Measurements from ENCODE around the gene KLHL42. TPM values are rescaled to one million over a fixed set of nuclear protein-coding genes. Genes with fewer than 3 reads are reported as not detected.
"Not testable (repeated sequence)": the region's sequence is repeated elsewhere in the genome, so short reads cannot be mapped to it uniquely, and the experiment has no call there.

The KLHL42 gene
- total and polyA plus RNA-seq, 2 of the 8 experiments (the other 6 are each of a cell fraction or from before 2014, with no cell fraction given) = 13.6 to 21.6 TPM

GRCh38 chr12:27733791-27734190 is 46.2 kb upstream of the KLHL42 start (continued):
- TF ChIP-seq ASH2L (IDR thresholded peaks at IDR 0.05; ENCODE audit: low read length) (no peak), POLR2A (IDR thresholded peaks at IDR 0.05; ENCODE audit: control extremely low read depth in 1 of 2, low read depth in 2 of 2, low read length in 2 of 2) (no peak), ATF3 (IDR thresholded peaks at IDR 0.05; ENCODE audit: insufficient read depth, low read depth, low read length) (no peak), PHF8 (conservative IDR thresholded peaks at IDR 0.05; ENCODE audit: low read depth, low read length) (no peak)

- CTCF ChIA-PET (ENCODE audit: partially characterized antibody) = interaction anchor here (1.0 to 2.9 kb wide), 10 partner anchors 12 to 1206 kb away, joined by 3 to 15 read pairs (median 4); no protein-coding TSS in a partner anchor
- H3K18ac ChIP-seq (ENCODE audit: extremely low read depth, low read length); H2BK5ac ChIP-seq (ENCODE audit: low read depth, low read length); H3K4me2 ChIP-seq (ENCODE audit: insufficient read depth in 1 of 2, low read depth in 2 of 2, low read length in 2 of 2); H3K9ac ChIP-seq (replicated peaks in 1 of 4; ENCODE audit: extremely low read depth in 1 of 4, low read depth in 3 of 4, low read length in 3 of 4); H3K9me3 ChIP-seq (ENCODE audit: insufficient read depth in 2 of 2, low read depth in 1 of 2, low read length in 1 of 2); H2BK20ac ChIP-seq (ENCODE audit: low read length); H3K27me3 ChIP-seq (replicated peaks in 1 of 4; ENCODE audit: control insufficient read depth in 3 of 4, extremely low read depth in 1 of 4, insufficient read depth in 3 of 4, low read length in 3 of 4); FAIRE-seq; H3K14ac ChIP-seq (ENCODE audit: insufficient read length); H3K79me2 ChIP-seq (ENCODE audit: control insufficient read depth in 1 of 2, insufficient read depth in 2 of 2, low read length in 2 of 2); H3K79me1 ChIP-seq (ENCODE audit: low read depth, low read length); H3K23ac ChIP-seq (ENCODE audit: insufficient read length); H3K23me2 ChIP-seq (ENCODE audit: low read depth, low read length); H3K27ac ChIP-seq (ENCODE audit: low read depth, low read length); H2AFZ ChIP-seq (ENCODE audit: low read length); H3K4ac ChIP-seq (replicated peaks; ENCODE audit: insufficient read length, low read depth, low read length); H2BK15ac ChIP-seq (ENCODE audit: low read length); H4K8ac ChIP-seq (ENCODE audit: extremely low read depth, insufficient read depth, low read length); H2AK5ac ChIP-seq (ENCODE audit: low read depth, low read length); H2BK12ac ChIP-seq (ENCODE audit: low read depth, low read length); POLR2A ChIA-PET (ENCODE audit: partially characterized antibody); H3K56ac ChIP-seq (replicated peaks; ENCODE audit: insufficient read length, low read depth, low read length); H2BK120ac ChIP-seq (replicated peaks; ENCODE audit: low read depth, low read length); DNase-seq (ENCODE audit: low read depth in 1 of 2, low spot score in 2 of 2); H4K5ac ChIP-seq (ENCODE audit: insufficient read length, low read depth, low read length); H3K4me3 ChIP-seq (ENCODE audit: extremely low read depth in 1 of 4, insufficient read depth in 2 of 4, low read depth in 3 of 4, low read length in 4 of 4); H3K4me1 ChIP-seq (replicated peaks in 1 of 4; ENCODE audit: control insufficient read depth in 3 of 4, insufficient read depth in 4 of 4, low read length in 3 of 4); H4K20me1 ChIP-seq (replicated peaks in 1 of 2; ENCODE audit: control insufficient read depth in 1 of 2, insufficient read depth in 2 of 2, low read length in 2 of 2); H4K91ac ChIP-seq (replicated peaks; ENCODE audit: insufficient read length, low read length): not testable (repeated sequence)
- 94% methylated on average over 9 of the region's 9 CpGs; no CpG with 5 or more reads in 1 of the 2 experiments for WGBS, 2 experiments (ENCODE audit: extremely low coverage in 1 of 2, insufficient coverage in 1 of 2, insufficient read length in 1 of 2, insufficient replicate concordance in 2 of 2, low coverage in 1 of 2, low lambda C conversion rate in 2 of 2, missing lambda C conversion rate in 1 of 2)
- peaks cover 0 to 37% (median 5%) of the 10 kb centered on the region in 4 experiments; a peak in 5 of 8 replicates for H3K36me3 ChIP-seq (ENCODE audit: control insufficient read depth in 2 of 4, insufficient read depth in 4 of 4, low read length in 3 of 4)
Observed at GRCh38 chr12:27734321-27734720, 45.7 kb upstream of the KLHL42 start.

Measured in H1 (cell line).